GM19455 (cell line): ENCODE measurements around the gene SPOCD1.

ENCODE experiments used
- ATAC-seq: cut with Tn5 transposase; IDR thresholded peaks from one replicate; pipeline ENCODE4 v1.9.1; 2021; ENCODE audit not compliant: unreplicated experiment

The SPOCD1 gene

DNA sequence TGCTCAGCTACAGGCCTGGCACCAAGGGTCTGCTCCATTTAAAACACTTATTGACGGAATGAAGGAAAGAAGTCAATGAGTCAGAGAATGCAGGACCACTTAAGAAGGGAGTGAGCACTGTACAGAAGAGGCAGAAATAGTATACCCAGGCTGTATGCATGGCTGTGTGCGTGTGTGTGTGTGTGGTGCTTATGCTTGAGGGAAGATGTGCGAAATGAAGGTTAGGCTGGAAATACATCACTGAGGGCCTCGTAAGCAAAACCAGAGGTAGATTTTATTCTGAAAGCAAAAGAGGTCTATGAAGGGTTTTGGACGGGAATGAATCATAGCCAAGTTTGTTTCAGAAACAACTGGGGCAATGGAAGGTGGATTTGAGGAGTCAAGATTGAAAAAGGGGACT is 42.0 kb downstream of the SPOCD1 start:
- no peak for ATAC-seq

DNA sequence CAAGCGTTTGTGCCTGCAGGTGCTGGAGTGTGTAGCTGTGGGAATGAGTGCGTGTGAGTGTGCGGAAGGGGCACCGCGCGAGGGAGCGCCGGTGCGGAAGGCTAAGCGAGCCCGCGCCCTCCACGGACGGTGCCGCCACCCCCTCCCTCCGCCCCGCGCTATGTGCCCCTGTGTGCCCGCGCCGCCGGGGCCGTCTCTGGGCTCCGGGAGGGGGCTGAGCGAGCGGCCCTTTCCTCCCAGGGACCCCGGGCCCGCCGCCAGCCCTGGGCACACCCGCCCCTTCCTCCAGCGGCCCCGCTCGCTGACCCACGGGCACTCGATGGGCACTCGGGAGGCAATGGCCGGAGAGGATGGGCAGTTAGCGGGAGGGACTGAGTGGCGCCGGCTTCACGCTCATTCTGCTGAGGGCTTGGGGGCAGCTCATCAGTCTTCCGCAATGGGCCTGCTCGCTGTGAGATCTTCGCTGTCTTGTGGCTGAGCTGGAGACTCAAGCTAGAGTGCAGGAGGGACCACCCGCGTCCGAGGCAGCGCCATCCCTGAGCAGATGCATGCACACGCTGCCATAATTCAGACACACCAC is 43.1 kb downstream of the SPOCD1 start:
- ATAC-seq: no peak

DNA sequence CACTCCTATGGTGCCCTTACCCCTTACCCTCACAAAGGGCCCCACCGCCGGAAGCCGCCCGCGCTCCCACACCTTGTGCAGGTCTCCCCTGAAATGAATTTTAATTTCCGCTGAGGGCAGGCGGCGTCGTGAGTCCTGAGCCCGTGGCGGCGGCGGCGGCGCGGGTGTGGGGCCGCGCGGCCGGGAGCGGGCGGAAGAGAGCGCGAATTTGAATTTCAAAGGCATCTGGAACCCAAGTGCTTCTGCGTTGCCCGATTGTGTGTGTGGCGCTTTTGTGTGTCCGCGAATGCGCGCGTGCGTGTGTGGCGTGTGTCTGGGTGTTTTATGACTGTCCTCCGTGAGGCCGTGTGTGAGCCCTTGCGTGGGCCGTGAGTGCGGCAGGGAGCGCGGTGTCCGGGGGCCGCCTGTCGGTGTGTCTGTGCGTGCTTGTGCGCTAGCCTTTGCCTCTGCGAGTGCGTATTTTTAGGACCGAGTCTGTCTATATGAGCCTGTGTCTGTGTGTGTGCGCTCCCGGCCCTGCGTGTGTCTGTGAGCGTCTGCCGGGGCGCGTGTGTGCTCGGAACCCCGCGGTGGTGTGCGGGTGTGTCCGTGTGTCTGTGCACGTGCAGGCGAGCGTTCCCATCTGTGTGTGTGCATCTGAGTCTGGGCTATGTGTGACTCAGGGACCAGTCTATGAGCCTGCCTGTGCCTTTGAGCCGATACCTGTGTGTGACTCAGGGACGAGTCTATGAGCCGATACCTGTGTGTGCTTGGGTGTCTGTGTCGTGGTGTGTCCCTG is 43.7 kb downstream of the SPOCD1 start:
- ATAC-seq: no peak

DNA sequence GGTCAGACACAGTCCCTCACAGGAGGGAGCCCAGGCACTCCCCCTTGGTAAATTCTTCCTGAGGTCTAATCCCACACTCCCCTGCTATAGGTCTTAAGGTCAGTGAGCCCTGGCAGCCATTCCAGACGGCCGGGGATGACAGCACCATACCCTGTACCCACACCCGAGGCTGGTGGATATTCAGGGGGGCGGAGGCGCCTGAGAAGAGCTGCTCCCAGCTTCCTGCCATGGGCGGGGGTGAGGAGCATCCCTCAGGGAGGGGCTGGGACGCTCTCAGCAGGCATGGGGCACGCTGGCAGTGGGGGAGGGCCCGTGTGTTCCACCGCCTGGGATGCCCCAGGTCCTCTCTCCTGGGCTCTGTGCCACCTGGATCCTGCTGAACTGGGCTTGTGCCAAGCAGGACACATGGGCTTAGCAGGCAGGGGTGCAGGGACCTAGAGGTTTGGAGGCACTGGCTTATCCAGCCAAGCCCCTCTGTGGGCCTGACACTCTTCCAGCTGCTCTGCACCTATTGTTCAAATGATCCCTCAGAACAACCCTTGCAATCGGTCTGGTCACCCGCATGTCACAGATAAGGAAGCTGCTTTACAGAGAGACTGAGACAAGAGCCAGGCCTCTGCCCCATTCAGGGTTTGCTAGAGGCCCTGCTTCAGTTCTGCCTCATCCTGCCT is 46.0 kb downstream of the SPOCD1 start:
- no peak for ATAC-seq

DNA sequence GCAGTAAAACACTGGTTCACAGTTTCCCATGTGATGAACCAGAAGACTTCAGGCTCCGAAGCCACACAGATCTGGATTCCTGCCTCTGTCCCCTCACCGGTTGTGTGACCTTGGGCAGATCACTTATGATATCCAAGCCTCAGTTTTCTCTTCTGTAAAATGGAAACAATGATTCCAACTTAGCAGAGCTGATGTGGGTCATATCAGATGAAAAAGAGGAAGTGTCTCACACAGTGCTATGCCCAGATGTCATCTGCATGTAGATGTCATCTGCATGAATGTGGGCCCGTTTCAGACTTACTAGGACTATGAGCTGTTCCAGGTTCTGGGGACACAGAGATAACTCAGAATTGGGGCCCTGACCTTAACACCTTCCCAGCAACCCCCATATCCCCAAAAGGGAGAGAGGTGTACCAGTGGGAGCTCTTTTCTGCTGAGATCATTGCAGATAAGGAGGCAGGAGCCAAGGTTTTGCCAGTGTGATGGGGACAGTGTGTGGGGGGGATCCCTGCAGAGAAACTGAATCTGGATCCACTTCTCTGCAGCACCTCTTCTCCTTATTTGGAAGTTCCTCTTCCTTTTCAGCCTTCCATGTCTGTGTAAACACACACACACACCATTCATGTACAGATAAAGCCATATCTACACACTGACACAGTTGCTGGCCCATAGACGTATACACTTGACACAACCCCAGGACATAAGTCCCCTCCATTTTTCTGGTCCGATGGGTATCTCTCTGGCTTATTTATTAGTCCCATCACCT is 46.7 kb downstream of the SPOCD1 start:
- ATAC-seq: no peak

DNA sequence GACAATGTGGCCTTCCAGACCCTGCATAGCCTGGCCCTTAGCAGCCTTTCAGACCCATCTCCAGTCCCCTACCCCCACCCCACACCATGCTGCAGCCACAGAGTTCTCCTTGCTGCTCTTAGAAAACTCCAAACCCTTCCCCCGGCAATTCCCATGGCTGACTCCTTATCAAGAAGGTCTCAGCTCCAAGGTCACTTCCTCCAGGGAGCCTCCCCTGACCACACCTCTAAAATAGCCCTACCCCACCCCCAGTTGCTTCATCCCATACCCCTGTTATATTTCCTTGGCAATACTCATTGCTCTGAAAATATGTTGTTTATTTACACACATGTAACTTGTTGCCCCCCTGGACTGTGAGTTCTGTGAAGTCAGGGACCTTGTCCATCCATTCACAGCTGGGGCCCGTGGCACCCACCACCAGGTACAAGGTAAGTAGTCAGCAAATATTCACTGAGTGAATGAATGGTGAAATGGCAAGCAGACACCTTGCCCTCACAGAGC is 47.4 kb downstream of the SPOCD1 start:
- ATAC-seq: no peak

DNA sequence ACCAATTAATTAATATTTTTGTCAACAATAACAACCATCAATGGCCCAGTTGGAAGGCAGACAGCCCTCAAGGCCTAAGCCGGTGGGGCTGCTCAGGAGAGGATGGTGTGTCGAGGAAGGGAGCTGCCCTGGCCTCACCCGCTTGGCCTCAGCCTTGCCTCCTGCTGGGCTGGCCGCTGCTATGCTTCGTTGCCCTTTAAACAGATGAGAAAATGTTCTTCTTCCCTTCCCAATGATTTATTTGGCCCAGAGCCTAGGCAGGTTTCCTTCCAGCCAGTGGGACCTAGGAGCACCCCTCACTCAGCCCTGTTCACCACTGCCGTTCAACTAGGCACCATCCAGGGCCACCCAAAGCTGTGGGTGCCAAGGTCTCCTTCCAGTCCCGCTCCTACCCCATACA is 48.6 kb downstream of the SPOCD1 start:
- no peak for ATAC-seq

DNA sequence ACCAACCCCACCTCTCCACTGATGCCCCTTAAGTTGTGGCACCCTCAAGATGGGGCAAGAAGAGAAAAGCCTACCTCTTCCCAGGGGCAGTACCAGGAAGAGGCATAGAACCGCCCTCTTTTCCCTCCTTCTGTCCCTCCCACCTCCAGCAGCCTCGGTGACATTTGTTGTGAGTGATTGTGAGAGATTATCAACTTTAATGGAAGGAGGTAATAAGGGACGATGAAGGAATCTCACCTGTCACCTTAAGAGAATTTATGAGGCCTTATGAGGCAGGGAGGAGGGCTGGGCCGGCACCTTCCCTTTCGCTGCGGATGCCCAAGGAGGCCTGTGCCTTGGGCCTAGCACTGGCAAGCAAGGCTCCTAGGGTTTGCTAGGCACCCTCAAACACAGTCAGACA is 50.3 kb downstream of the SPOCD1 start:
- no peak for ATAC-seq

DNA sequence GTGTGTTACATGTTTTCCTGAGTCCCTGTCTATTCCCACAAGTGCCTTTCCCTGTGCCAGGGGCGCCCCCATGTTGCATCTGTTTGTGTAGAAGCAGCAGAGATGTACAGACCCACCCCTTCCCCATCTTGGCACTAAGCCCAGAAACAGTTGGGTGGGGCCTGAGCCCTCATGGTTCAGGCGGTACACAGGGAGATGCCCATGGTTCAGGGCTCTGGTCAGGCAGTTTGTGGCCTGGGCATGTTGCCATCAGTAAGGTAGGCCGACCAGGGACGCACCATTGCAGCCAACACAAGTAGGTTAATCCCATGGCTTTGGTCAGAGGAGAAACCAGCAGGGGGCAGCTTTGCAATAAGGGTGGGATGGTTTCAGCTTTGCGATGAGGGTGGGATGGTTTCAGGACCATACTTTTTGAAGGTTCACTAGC is 50.8 kb downstream of the SPOCD1 start:
- no peak for ATAC-seq

DNA sequence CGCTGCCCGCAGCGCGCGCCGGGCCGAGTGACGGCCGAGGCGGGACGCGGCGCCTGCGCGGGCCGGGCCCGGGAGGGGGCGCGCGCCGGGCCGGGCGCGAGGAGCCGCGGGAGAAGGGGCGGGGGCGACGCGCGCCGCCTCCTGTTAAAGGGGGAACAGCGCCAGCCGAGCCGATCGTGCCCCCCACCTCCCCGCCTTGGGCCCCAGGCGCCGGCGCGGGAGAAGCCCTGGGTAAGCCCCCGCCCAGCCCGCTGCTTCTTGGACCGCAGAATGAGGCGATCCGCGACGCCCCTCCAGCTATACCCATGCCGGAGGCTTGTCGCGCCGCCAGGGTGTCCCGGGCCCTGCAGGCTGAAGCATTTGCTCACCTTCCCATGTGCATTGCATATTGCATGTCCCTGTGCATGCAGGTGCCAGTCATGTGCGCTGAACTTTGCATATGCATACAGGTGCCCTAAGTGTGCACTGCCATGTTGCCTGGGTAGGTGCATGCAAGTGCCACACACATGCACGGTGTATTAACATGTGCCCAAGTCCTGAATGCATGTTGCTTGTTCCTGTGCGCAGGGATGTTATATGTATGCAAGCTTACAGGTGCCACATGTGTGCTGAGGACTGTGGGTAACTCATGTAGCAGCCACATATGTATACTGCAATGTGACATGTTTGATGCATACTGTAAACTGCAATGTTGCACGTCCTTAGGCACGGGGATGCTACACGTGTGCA is 51.3 kb downstream of the SPOCD1 start, which contains the start of gene ADGRB2:
ADGRB2 (minus strand) TSS at position 29 of the 729 bp plus-strand sequence. CDS start 7,119 bp downstream, outside the sequence.
- no peak for ATAC-seq

DNA sequence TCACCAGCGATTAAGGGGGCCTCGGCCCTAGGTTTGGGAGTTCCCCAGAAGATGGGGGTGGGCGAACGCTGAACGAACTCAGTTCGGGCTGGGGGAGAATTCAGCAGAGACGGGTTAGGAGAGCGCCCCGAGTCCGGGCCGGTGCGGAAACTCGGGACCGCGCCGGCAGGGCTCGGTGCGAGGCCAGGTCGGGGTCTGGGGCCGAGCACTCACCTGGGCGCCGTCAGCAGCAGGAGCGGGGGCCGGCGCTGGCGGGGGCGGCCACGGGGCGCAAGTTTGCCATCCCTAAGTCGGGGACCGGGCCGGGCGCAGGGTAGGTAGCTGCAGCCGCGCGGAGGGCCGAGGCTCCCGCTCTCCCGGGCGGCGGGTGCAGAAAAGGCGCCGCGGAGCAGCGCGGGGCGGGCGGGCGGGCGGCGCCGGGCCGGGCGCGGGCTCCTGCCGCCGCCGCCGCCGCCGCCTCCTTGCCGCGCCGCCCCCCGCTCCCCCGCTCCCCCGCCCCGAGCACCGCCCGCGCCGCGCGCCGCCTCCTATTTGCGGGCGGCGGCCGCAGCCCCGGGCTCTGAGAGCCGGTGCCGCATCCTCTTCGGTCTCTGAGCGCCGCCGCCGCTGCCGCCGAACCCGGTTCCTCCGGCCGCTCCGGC is 52.0 kb downstream of the SPOCD1 start:
- ATAC-seq: no peak

DNA sequence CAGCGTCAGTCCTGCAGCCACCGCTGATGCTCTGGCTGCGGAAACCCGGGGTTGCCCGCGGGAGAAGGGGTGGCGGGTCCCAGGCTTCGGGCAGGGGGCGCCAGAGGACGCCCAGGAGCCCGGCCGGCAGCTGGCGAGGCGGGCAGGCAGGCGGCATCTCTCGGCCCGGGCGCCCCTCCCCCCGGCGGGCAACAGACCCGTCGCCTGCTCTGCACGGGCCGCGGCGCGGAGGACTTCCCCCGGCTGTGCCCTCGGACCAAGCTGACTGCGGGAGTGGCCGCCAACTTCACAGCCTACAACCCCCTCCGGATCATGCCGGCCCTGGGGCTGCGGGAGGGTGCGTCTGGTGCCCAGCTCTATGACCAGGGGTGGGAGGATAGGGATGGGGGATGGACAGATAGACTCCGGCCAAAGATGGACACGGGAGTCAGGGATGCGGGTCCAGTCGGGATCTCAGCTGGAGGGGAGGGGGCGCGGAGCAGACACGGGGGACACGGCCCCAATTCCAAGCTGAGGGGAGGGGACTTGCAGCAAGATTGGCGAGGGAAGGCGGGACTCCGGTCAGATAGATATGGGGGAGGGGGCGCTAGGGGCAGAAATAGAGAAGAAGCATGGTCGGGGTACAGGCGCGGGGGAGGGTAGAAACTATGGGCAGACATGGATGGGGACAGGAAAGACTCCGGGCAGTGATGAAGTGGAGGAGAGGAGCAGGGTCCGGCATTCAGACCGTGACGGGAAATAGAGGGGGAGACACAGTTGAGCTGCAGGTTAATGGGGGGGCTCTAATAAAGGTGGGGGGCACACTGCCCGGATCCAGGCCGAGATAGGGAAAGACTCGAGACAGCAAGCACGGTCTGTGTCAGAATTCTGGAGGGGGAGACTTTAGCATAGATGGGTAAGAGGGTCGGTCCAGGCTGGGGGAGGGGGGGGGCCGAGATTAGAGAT is 52.8 kb downstream of the SPOCD1 start:
- no peak for ATAC-seq

DNA sequence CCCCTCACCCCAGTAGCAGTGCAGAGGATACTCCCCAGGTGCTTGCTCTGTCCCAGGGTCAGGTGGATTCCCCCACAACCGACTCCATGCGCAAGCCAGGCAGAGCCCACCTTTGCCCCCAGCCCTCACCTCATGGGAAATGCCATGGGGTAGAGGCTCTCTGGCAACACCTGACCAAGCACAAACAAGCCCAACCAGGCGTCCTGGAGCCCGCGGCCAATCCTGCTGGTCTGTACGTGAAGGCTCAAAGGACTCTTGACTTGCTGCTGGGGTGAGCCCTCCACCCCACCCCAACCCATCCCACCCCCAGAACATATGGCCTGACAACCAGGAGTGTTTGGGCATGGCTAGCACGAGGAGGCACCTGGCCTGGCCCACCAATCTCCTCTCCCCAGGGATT is 53.5 kb downstream of the SPOCD1 start:
- ATAC-seq: no peak

DNA sequence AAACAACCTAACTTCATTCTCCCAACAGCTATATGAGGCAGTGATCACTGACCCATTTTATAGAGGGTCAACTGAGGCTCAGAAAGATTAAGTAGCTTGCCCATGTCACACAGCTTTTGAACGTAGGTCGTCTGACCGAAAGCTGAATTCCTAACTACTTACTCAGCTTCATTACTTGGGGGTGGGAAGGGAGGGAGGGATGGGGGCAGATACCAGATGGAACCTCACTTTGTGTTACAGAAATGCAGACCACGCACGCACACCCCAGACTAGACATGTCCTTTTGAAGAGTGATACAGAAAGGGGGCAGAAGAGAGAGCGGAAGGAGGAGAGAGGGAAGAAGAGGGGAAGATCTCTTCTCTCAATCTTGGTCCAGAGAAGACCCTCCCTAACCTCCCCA is 53.9 kb downstream of the SPOCD1 start:
- ATAC-seq: no peak

DNA sequence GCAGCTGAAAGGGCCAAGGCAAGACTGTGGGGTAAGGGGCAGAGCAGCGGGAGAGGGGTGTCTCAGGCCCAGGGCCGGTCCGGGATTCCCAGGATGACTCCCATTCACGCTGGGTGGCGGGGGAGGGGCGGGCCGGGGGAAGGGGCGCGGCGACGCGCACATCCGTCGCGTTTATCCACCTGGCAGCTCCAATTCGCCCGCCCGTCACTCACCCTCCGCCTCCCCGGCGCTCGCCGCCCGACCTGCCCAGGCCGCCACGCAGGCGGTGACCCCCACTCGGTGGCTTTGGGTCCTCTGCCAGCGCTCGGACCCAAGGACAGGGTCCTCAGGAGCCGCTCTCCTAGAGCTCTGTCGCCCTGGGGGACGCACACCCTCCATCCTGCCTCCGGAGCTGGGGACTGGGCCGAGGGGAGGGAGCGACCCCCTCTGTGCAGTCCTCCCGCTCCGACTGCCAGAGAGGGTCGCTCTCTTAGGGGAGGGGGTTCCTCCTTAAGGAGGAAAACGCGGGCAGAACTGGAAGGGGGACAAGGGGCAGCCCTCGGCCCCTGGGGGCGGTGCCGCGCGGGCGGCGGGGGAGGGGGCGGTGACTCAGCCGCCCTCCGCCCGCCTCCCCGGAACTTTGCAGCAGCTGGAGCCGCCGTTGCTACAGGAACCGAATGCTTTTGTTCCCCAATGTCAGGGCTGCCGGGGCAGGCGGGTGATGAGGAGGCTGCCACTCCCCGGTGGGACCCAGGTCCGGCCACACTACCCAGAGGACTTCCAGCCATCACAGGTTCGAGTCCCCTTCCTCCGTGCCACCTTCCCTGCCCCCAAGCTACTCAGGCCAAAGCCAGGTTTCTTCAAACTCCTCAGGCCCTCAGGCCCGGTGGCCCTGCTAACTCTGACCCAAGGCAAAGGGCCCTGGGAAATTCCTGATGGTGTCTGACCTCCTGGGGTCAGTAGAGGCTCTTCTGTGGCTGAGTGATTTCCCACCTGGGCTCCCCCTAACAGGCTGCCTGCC is 55.1 kb downstream of the SPOCD1 start:
- no peak for ATAC-seq

DNA sequence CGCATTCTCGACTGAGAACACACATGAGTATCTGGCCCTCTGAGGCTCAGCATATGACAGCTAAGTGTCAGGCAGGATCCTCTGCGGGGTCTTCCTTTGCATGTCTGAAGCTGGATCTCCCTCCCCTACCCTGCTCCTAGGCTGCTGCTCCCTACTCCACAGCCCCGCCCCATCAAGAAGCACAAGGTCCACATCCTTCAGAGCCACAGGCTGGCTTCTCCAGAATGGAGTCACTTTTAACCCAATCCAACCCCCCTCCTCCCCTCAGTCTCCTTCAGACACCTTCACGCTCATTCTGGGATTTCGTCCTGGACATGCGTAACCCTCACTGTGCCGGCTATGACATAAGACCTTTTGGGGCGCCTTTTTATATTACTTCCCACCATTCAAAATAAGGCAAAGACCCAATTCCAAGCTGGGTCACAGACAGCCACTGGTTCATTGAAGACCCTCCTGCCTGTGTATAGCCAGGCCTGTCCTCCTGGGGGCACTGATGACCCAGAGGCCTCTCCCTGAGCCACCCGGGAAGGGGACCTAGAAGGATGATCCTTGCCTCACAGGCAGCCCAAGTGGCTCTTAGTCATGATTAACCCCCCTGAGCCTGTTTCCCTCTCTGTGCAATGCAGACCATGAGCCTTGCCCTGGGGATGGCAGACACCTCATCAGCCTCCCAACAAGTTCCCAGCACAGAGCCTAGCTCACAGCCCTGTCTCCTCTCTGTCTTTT is 56.4 kb downstream of the SPOCD1 start:
- ATAC-seq: no peak

DNA sequence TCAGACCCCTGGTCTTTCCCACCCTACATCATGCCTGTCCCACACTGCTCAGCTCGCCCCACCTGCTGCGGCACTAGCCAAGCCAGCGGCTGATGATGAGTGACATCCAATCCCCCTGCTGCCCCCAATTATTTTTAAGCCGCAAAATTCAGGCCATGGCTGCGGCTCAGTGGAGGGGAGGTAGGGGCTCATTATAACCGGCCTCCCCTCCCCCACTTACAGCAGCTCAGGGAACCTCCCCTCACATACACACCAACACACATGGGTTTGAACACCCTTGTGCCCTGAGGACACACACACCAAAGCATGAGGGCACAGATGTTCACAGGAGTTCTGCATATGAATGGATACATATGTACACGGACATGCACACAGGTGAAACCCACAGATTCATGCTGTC is 57.0 kb downstream of the SPOCD1 start:
- no peak for ATAC-seq
